ENCODE data around the gene GNAI3. TPM values are rescaled to one million over a fixed set of nuclear protein-coding genes. Genes with fewer than 3 reads are reported as not detected.

GNAI3 gene
- total RNA-seq, 1 experiment from 2014 or later = 6.8 TPM

DNA sequence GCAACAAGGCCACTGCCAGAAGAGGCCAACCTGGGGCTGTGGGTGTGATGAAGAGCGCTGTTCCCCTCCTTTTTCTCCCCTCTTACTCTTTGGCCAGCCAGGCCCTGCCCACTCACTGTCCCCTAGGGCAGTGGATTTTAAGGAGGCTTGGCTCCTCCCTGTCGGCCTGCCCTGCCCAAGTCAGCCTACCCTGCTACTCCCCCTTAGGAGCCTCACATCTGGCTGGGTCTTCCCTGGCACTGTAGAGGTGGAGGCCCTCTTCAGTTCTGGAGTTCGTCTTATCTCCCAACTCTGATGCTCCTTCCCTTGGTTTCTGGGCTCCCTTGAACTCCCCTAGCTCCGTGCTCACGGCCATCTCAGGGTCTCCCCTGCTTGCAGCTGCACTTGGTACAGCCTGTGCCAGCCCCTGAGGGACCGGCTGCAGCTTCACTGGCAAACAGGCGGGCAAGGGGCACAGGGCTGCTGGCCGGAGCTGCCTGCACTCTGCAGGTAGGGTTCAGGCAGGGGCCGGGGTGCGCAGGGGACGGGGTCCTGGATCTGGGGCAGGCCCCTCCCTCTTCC lies 75.3 kb downstream of the GNAI3 start:
- Histone ChIP-seq H3F3A (ENCODE audit: low read length, unreplicated experiment) (no peaks in the 10 kb centered on the region), H2AFZ (ENCODE audit: low read length) (no peak overlapping the region), H3K27ac (ENCODE audit: low read length) (no peak overlapping the region), H3K4me1 (ENCODE audit: insufficient read depth, low read length) (peaks cover 17% of the 10 kb centered on the region), H3K4me2 (ENCODE audit: low read length) (no peak overlapping the region), H3K36me3 (ENCODE audit: low read depth, low read length) (peaks cover 11% of the 10 kb centered on the region; the same call in 1 of the 2 replicates), H3K27me3 (ENCODE audit: low read length) (no peaks in the 10 kb centered on the region), H3K9me2 (replicated peaks; ENCODE audit: low read length) (no peaks in the 10 kb centered on the region), H3K4me3 (ENCODE audit: low read length) (no peak overlapping the region), H3K9ac (ENCODE audit: low read length) (no peak overlapping the region), H3K79me2 (ENCODE audit: low read length) (peaks cover 52% of the 10 kb centered on the region), H3K9me3 (ENCODE audit: low read length) (no peaks in the 10 kb centered on the region), H4K20me1 (ENCODE audit: low read length) (peaks cover 9% of the 10 kb centered on the region)
- DNase-seq (no peak), ATAC-seq (no peak)
- ChIA-PET CTCF (no interaction called here), POLR2A (ENCODE audit: unreplicated experiment) (no interaction called here)
- TF ChIP-seq, protein P1, sequence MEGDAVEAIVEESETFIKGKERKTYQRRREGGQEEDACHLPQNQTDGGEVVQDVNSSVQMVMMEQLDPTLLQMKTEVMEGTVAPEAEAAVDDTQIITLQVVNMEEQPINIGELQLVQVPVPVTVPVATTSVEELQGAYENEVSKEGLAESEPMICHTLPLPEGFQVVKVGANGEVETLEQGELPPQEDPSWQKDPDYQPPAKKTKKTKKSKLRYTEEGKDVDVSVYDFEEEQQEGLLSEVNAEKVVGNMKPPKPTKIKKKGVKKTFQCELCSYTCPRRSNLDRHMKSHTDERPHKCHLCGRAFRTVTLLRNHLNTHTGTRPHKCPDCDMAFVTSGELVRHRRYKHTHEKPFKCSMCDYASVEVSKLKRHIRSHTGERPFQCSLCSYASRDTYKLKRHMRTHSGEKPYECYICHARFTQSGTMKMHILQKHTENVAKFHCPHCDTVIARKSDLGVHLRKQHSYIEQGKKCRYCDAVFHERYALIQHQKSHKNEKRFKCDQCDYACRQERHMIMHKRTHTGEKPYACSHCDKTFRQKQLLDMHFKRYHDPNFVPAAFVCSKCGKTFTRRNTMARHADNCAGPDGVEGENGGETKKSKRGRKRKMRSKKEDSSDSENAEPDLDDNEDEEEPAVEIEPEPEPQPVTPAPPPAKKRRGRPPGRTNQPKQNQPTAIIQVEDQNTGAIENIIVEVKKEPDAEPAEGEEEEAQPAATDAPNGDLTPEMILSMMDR (conservative IDR thresholded peaks at IDR 0.05; ENCODE audit: low read depth, low read length) = no peak
- no peak for TF ChIP-seq EZH2 (IDR thresholded peaks at IDR 0.05; ENCODE audit: low read length, unreplicated experiment)
- intact Hi-C loops (cut with micrococcal nuclease) = no loop called here
- BruUV-seq (replicated peaks) = no TSS peak

- BruUV-seq (replicated peaks) = no TSS peak
- H3K4me1 ChIP-seq (ENCODE audit: insufficient read depth, low read length) = peaks cover 11% of the 10 kb centered on the region
- peaks cover 13% of the 10 kb centered on the region for H3K36me3 ChIP-seq (ENCODE audit: low read depth, low read length)
- peaks cover 9% of the 10 kb centered on the region for H4K20me1 ChIP-seq (ENCODE audit: low read length)
- H3K9ac ChIP-seq (ENCODE audit: low read length) = no peak overlapping the region
- H3F3A ChIP-seq (ENCODE audit: low read length, unreplicated experiment) = no peaks in the 10 kb centered on the region
- no peak overlapping the region for H3K4me3 ChIP-seq (ENCODE audit: low read length)
- no peaks in the 10 kb centered on the region for H3K9me3 ChIP-seq (ENCODE audit: low read length)
- ChIA-PET POLR2A (ENCODE audit: unreplicated experiment) (no interaction called here), CTCF (no interaction called here)
- H3K9me2 ChIP-seq (replicated peaks; ENCODE audit: low read length) = no peaks in the 10 kb centered on the region
- no peak for TF ChIP-seq EZH2 (IDR thresholded peaks at IDR 0.05; ENCODE audit: low read length, unreplicated experiment)
- TF ChIP-seq, protein P1 (conservative IDR thresholded peaks at IDR 0.05; ENCODE audit: low read depth, low read length) = no peak
- TF ChIP-seq EZH2phosphoT487 (IDR thresholded peaks at IDR 0.05; ENCODE audit: borderline replicate concordance, low read length) = no peak
- no peak overlapping the region for H2AFZ ChIP-seq (ENCODE audit: low read length)
- H3K27ac ChIP-seq (ENCODE audit: low read length) = no peak overlapping the region
- H3K27me3 ChIP-seq (ENCODE audit: low read length) = no peaks in the 10 kb centered on the region
- H3K79me2 ChIP-seq (ENCODE audit: low read length) = peaks cover 52% of the 10 kb centered on the region
- H3K4me2 ChIP-seq (ENCODE audit: low read length) = no peak overlapping the region
- ATAC-seq = no peak
- DNase-seq = no peak
- intact Hi-C loops (cut with micrococcal nuclease) = no loop called here
Observed at GRCh38 chr1:109624201-109625010, 76.0 kb downstream of the GNAI3 start.

GRCh38 chr1:109625176-109625575 lies 76.8 kb downstream of the GNAI3 start:
- POLR2A ChIA-PET (ENCODE audit: unreplicated experiment) = no interaction called here
- H3K9me2 ChIP-seq (replicated peaks; ENCODE audit: low read length) = no peaks in the 10 kb centered on the region
- H3K27me3 ChIP-seq (ENCODE audit: low read length) = no peaks in the 10 kb centered on the region
- no peak overlapping the region for H3K4me3 ChIP-seq (ENCODE audit: low read length)
- peaks cover 9% of the 10 kb centered on the region for H3K4me1 ChIP-seq (ENCODE audit: insufficient read depth, low read length)
- ATAC-seq (no peak), DNase-seq (no peak)
- no peak overlapping the region for H3K27ac ChIP-seq (ENCODE audit: low read length)
- H2AFZ ChIP-seq (ENCODE audit: low read length) = no peak overlapping the region
- intact Hi-C loops (cut with micrococcal nuclease) = no loop called here
- BruUV-seq (replicated peaks) = no TSS peak
- no peaks in the 10 kb centered on the region for H3K9me3 ChIP-seq (ENCODE audit: low read length)
- no peaks in the 10 kb centered on the region for H3F3A ChIP-seq (ENCODE audit: low read length, unreplicated experiment)
- TF ChIP-seq, protein P1 (conservative IDR thresholded peaks at IDR 0.05; ENCODE audit: low read depth, low read length) = no peak
- TF ChIP-seq EZH2phosphoT487 (IDR thresholded peaks at IDR 0.05; ENCODE audit: borderline replicate concordance, low read length) (no peak), EZH2 (IDR thresholded peaks at IDR 0.05; ENCODE audit: low read length, unreplicated experiment) (no peak)
- H4K20me1 ChIP-seq (ENCODE audit: low read length) = peaks cover 9% of the 10 kb centered on the region
- H3K4me2 ChIP-seq (ENCODE audit: low read length) = no peak overlapping the region
- CTCF ChIA-PET = no interaction called here
- H3K36me3 ChIP-seq (ENCODE audit: low read depth, low read length) = peaks cover 19% of the 10 kb centered on the region
- peaks cover 46% of the 10 kb centered on the region for H3K79me2 ChIP-seq (ENCODE audit: low read length)
- H3K9ac ChIP-seq (ENCODE audit: low read length) = no peak overlapping the region

Data from PC-3 (cell line).